GM19324 (cell line): ENCODE measurements around the gene ZNF14.
"Not testable (repeated sequence)": the region's sequence is repeated elsewhere in the genome, so short reads cannot be mapped to it uniquely, and the experiment has no call there.

Source experiments
- ATAC-seq: cut with Tn5 transposase; IDR thresholded peaks from one replicate; pipeline ENCODE4 v1.9.1; 2021; ENCODE audit warnings: mild to moderate bottlenecking, moderate library complexity; ENCODE audit not compliant: unreplicated experiment, low FRiP score

ZNF14 gene

DNA sequence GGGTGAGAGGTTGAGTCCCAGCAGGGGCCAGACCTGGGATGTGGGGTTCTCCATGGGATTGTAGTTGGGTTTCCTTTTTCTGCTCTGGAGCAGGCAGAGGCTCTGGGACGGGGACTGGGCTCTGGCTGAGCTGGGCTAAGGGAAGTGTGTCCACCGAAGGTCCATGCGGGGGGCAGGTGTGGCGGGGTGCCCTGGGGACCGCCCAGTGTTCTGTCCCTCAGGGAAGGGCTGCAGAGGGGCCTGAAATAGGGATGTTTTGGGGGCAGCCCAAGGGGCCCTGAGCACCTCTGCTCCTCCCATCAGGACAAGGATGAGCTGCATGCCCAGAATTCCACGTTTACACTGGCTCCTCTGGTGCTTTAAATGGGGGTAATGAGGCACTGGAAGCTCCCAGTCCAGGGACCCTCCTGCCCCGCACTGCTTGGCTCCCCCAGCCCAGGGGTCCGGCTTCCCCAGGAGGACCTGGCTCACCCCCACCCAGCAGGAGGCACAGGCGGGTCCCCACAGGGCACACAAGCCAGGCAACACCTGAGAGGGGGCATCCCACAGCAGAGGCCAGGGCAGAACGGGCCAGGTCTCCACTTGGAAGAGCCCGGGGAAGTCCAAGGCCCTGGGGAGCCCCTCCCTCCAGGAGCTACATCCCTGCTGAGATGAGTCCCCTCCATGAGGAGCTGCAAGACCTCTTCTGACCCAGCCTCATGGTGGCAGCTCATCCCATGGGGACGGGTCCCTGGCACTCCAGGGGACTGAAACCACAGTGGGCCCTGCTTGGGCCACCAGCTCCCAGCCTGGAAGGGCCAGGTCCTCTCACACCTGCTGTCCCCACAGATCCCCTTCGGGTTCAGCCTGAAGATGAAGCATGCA, 14.7 kb upstream of the ZNF14 start:
- no peak for ATAC-seq

- no peak for ATAC-seq
Measured at GRCh38 chr19:19746286-19747213, 13.6 kb upstream of the ZNF14 start.

DNA sequence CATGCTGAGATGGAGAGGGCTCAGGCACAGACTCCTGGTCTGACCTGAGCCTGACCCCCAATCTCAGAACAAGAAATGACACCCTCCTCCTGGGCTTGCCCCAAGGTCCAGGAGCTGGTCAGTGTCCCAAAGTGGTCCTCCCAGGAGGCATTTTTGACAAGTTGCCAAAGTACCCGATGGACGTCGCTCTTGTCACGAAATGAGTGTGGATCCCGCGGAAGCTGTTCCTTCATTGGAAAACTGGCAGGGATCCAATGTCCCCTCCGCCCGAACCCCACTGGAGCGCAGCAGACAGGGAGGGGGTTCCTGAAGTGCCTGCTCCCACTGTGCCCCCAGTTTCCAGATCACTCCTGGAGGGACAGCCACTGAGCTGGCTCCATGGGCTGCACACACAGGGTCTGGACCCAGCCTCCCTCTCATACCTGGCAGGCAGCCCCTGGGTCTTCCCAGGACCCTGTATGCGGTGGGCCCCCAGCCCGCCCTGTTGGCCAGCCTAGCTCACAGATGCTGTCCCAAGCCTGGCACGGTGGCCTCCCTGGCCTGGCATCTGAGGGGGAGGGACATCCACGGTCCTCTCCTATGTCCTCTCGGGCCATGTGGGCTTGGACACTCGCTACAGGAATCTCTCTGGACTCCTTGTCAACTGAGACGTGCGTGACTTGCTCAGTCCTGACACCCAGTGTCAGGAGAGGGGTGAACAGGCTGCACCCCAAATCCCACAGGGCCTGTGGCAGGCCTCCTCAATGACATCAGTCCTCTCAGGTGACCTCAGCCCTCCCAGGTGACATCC, 12.8 kb upstream of the ZNF14 start:
- no peak for ATAC-seq

- ATAC-seq = no peak
Measured at GRCh38 chr19:19744641-19745040, 11.7 kb upstream of the ZNF14 start.

GRCh38 chr19:19743921-19744320, 11.0 kb upstream of the ZNF14 start:
- not testable (repeated sequence) for ATAC-seq

DNA sequence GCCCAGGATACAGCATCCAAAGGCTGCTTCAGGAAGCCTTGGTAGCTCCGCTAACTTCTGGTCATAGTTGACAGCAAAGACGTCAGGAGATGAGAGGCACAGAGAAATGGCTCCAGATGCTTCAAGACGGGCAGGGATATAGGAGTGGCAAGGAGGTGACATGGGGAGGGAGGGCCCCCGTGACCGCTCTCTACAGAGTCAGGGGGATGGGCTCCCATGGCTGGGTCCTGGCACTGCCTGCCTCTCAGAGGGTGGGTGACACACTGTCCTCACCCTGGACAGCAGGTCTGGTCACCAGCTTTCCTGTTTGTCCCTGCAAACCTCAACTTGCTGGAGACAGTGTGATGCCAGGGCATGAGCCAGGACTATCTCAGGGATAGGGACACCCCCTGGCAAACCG, 10.3 kb upstream of the ZNF14 start:
- ATAC-seq = no peak

DNA sequence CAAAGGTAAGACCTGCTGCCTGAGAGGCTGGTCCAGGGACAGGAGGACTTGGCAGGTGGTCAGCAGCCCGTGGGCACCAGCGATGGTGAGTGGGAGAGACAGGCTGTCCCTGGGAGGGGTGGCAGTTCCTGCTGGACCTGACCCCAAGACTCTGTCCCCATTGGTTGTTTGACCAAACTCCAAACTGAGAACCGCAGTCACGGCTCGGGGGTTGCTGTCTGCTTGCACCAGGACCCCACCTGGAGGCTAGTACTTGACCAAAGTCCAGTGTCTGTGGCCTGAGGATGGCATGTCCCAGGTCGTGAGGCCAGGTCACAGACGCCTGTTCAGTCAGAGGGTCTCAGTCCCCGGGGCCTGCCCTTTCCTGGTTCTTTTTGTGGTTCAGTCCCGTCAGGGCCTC, 9.9 kb upstream of the ZNF14 start:
- ATAC-seq = no peak

DNA sequence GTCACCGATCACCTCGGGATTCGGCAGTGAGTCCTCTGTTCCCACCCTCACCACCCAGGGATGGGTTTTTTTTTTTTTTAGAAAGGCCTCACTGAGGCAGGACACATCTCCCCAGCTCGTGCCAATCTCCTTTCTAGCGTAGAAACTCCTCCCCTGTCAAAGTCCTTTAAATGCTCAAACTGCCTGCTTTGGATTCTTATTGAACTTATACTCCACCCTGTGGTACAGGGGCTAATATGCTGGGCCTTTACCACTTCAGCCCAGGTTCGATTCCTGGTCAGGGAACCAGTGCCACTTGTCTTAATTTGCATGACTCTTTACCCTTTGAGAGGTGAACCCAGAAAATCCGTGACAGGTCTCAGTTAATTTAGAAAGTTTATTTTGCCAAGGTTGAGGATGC, 8.3 kb upstream of the ZNF14 start:
- no peak for ATAC-seq

DNA sequence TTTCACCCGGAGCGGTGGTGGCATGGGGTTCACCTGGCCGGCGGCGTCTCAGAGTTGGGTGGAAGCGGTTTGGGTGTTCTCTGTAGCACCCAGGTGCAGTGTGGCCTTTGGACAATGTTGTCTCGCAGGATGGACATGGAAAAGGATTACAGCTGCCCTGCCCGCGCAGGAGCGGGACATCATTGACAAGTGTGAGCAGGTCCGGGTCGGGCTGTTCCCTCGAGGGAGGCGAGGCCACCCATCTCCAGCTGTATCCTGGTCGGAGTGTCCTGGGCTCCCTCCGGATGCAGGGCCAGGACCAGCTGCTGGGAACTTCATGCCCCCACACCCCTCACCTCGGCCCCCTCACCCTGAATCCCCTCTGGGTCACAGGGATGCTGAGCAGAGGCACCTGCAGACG, 7.8 kb upstream of the ZNF14 start:
- no peak for ATAC-seq

DNA sequence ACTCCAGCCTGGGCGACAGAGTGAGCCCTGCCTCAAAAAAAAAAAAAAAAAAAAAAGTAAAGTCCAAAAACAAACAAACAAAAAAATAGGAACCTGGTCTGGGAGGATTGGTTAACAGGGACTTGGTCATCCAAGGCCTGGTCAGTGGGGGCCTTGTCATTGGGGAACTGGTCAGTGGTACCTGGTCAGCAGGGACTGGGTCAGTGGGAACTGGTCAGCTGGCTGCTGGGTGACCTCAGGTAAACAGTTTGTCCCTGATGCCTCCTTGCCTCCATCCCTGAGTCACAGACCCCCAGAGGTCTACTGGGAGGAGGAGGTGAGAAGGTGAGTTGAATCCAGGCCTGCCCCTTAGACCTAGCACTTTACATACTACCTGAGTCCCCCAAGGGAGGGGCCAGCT, 5.7 kb upstream of the ZNF14 start:
- ATAC-seq = no peak

DNA sequence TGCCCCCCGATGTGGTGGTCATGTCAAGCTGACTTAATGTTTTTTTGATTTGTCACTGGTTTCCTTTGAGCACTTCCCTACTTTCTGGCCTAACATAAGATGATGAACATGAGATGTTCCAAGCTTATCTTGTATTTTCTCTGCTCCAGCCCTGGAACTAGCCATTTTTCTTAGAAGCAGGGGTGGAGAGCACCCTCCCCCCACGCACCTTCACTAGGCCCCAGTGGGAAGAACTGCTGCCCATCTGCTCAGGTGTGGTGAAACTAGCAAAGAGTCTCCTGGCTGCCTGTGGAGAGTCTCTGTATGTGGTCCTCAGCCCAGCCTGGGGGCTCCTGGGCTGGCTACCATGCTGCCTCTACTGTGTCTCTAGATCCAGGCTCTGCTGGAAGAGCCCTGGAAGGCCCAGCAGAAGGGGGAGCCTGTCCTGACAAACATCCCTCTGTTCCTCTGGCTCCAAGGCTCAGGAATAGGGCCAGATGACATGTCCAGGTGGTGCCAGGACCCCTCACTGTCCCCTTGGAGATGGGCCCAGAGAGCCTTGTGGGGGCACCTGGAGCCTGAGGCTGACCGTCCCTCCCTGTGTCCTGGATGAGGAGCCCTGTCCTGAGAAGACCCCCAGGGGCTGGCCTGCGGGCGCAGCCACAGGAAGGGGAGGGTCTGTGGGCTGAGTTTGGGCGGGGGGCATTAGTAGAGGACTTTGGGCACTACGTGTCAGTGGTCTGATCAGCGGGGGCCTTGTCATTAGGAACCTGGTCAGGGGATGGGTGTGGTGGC, 4.8 kb upstream of the ZNF14 start:
- no peak for ATAC-seq

- no peak for ATAC-seq
Measured at GRCh38 chr19:19721896-19722295, 11.0 kb downstream of the ZNF14 start.

GRCh38 chr19:19719798-19720197, 13.1 kb downstream of the ZNF14 start:
- ATAC-seq = no peak

DNA sequence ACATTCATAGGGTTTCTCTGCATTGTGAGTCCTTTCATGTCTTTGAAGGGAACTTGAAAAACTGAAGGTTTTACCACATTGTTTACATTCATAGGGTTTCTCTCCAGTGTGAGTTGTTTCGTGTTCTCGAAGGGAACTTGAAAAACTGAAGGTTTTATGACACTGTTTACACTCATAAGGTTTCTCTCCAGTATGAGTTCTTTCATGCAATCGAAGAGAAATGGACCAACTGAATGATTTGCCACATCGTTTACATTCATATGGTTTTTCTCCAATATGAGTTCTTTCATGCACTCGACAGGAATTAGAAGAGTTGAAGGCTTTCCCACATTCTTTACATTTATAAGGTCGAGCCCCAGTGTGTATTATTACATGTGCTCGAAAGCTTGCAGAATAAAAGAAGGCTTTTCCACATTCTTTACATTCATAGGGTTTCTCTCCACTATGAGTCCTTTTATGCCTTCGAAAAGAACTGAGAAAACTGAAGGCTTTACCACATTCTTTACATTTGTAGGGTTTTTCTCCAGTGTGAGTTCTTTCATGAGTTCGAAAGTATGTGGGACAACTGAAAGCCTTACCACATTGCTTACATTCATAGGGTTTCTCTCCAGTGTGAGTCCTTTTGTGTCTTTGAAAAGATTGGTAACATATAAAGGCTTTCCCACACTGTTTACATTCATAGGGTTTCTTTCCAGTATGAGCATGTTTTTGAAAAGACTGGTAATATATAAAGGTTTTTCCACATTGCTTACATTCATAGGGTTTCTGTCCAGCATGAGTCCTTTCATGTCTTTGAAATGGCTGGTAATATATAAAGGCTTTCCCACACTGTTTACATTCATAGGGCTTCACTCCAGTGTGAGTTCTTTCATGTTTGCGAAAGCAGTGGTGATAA, 20.7 kb downstream of the ZNF14 start:
- ATAC-seq = no peak

DNA sequence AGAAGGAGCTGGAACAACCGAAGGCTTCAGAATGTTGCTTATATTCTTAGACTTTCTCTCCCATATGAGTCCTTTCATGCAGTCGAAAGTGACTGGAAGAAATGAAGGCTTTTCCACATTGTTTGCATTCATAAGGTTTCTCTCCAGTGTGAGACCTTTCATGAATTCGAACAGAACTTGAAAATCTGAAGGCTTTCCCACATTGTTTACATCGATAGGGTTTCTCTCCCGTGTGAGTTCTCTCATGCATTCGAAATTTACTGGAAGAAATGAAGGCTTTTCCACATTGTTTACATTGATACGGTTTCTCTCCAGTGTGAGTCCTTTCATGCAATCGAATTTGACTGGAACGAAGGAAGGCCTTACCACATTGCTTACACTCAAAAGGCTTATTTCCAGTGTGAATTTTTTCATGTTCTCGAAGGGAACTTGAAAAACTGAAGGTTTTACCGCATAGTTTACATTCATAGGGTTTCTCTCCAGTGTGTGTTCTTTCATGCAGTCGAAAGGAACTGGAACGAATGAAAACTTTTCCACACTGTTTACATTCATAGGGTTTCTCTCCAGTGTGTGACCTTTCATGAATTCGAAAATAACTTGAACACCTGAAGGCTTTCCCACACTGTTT, 21.5 kb downstream of the ZNF14 start:
- no peak for ATAC-seq

GRCh38 chr19:19710506-19710905, 22.4 kb downstream of the ZNF14 start:
- ATAC-seq = no peak

DNA sequence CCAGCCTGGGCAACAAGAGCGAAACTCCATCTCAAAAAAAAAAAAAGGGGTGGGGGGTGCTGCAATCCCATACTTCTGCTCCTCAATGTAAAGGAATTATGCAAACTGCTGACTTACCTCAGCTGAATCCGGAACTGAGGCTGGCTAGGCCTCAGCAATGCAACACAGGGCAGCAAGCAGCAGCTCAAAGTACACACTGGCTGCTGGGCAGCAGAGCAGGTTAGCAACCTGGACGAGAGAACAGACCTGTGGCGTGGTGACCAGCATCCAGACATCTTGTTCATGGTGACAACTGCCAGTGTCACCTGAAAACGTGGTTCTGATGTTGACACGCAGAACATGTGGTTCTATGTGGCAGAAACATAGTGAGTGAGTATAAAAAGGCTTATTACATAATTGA, 28.1 kb downstream of the ZNF14 start:
- no peak for ATAC-seq

DNA sequence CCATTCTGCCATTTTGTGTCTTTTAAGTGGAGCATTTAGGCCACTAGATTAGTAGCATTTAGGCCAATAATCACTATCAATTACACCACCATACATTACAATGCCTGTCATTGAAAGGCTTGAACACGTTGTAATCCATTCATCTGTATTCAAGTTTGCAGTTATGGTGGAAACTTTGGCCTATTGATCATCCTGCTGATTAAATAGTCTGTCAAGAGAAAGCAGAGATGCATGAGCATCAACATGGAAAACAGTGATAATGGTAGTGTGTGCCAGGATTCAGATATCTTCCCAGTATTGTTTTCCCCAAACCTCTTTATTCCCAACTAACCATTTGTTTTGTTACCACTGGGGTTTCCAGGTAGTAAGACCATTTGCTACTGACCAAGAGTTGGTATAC, 32.4 kb downstream of the ZNF14 start:
- not testable (repeated sequence) for ATAC-seq

DNA sequence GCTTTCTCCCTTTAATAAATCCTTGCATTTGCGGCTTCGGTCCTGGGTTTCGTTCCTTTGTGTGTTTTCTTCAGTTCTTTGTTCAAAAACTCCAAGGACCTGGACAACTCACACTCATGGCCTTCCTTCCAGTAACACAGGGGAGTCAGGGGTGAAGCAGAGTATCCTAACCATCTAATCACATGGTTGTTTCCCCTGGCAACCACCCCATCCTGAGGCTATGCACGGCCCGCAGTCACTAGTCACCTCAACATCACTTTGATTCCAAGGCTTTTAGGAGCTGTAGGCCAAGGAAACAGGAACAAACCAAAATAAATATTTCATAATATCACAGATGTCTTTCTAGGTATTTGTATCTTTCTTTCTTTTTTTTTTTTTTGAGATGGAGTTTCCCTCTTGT, 35.3 kb downstream of the ZNF14 start:
- ATAC-seq = no peak
